Measurements from ENCODE around the gene CAMK2B. TPM values are rescaled to one million over a fixed set of nuclear protein-coding genes. Genes with fewer than 3 reads are reported as not detected.

Gene CAMK2B
- total RNA-seq, 4 donors from 2014 or later: 0.89 to 5.1 (median 1.2) TPM

- Histone ChIP-seq H3K36me3 (no peaks in the 10 kb centered on the region), H3K27me3 (peaks cover 7% of the 10 kb centered on the region), H3K27ac (no peak overlapping the region), H3K4me1 (peaks cover 17% of the 10 kb centered on the region), H3K4me3 (no peak overlapping the region), H3K9me3 (no peaks in the 10 kb centered on the region)
- DNase-seq (ENCODE audit: low spot score in 2 of 2): no peak
- 54% methylated on average over 2 of the region's 2 CpGs for WGBS
- no peak for TF ChIP-seq POLR2A (IDR thresholded peaks at IDR 0.05)
- TF ChIP-seq EP300 (IDR thresholded peaks at IDR 0.05): no peak
- no peak for TF ChIP-seq CTCF (IDR thresholded peaks at IDR 0.05)
- no peak for TF ChIP-seq POLR2AphosphoS5 (IDR thresholded peaks at IDR 0.05)
Measured at GRCh38 chr7:44306606-44307005, 18.8 kb downstream of the CAMK2B start.

GRCh38 chr7:44305564-44306507 lies 19.6 kb downstream of the CAMK2B start:
- Histone ChIP-seq H3K27me3 (peaks cover 7% of the 10 kb centered on the region), H3K9me3 (no peaks in the 10 kb centered on the region), H3K4me1 (peaks cover 17% of the 10 kb centered on the region), H3K36me3 (no peaks in the 10 kb centered on the region), H3K27ac (no peak overlapping the region), H3K4me3 (no peak overlapping the region)
- 84% methylated on average over 12 of the region's 12 CpGs for WGBS
- TF ChIP-seq POLR2A (IDR thresholded peaks at IDR 0.05) (no peak), CTCF (IDR thresholded peaks at IDR 0.05) (no peak), EP300 (IDR thresholded peaks at IDR 0.05) (no peak), POLR2AphosphoS5 (IDR thresholded peaks at IDR 0.05) (no peak)
- DNase-seq (ENCODE audit: low spot score in 2 of 2): peak in 1 of 2 donors; percentile 45

GRCh38 chr7:44294325-44295069 lies 30.9 kb downstream of the CAMK2B start:
- no peaks in the 10 kb centered on the region for H3K36me3 ChIP-seq
- H3K4me1 ChIP-seq: no peaks in the 10 kb centered on the region
- TF ChIP-seq POLR2AphosphoS5 (IDR thresholded peaks at IDR 0.05): no peak
- no peak for TF ChIP-seq CTCF (IDR thresholded peaks at IDR 0.05)
- TF ChIP-seq EP300 (IDR thresholded peaks at IDR 0.05): no peak
- no peak for TF ChIP-seq POLR2A (IDR thresholded peaks at IDR 0.05)
- 80% methylated on average over 1 of the region's 2 CpGs for WGBS
- H3K4me3 ChIP-seq: no peak overlapping the region
- H3K9me3 ChIP-seq: no peaks in the 10 kb centered on the region
- no peak overlapping the region for H3K27ac ChIP-seq
- peaks cover 21% of the 10 kb centered on the region for H3K27me3 ChIP-seq
- no peak for DNase-seq (ENCODE audit: low spot score in 2 of 2)

GRCh38 chr7:44293561-44294324 lies 31.7 kb downstream of the CAMK2B start:
- H3K4me1 ChIP-seq: no peaks in the 10 kb centered on the region
- 54% methylated on average over 11 of the region's 17 CpGs for WGBS
- no peak for TF ChIP-seq CTCF (IDR thresholded peaks at IDR 0.05)
- TF ChIP-seq POLR2A (IDR thresholded peaks at IDR 0.05): no peak
- no peak for TF ChIP-seq POLR2AphosphoS5 (IDR thresholded peaks at IDR 0.05)
- no peak for TF ChIP-seq EP300 (IDR thresholded peaks at IDR 0.05)
- no peaks in the 10 kb centered on the region for H3K9me3 ChIP-seq
- DNase-seq (ENCODE audit: low spot score in 2 of 2): peak in 1 of 2 donors; percentile 57
- H3K27ac ChIP-seq: no peak overlapping the region
- H3K36me3 ChIP-seq: no peaks in the 10 kb centered on the region
- H3K4me3 ChIP-seq: no peak overlapping the region
- H3K27me3 ChIP-seq: peaks cover 21% of the 10 kb centered on the region

Measured in suprapubic skin (tissue), 4 donors.